NCI-H2196 (cell line): Measurements from ENCODE around the gene ATXN7L1.
A peak's percentile ranks its signal among the peaks of the same experiment; 100 is the strongest.

ENCODE experiments used
- DNase-seq: peaks from one replicate; lab custom pipeline; 2025; ENCODE audit not compliant: unreplicated experiment; lab: John Stamatoyannopoulos, UW

ATXN7L1 gene

DNA sequence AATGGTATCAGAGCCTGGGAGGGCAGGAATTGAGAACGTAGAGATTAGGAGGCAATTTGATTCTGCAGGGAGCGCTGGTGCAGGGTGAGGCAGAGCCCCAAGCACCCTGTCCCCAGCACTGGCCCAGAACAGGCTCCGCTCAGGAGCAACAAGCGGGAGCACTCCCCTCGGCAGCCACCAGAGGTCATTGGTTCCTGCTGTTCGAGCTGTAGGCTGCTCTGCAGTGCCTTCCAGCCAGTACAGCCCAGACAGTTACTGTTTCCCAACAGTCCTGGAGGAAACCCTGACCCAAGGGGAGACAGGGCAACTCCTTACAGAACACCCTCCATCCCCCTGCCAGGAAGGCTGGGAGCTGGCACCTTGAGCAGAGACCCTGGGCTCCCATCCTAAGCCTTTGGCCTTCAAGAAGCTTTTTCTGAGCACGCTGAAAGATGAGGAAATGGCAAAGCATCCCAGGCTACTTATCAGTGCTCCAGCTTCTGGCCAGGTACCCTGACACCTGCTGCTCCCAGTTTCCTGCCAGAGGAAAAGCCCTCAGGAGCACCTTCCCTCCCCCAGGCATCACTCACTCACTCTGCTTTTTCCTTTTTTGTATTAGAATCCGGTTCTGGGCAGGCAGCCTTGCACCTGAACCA, 223.9 kb downstream of the ATXN7L1 start:
- peak; percentile 87 for DNase-seq

DNA sequence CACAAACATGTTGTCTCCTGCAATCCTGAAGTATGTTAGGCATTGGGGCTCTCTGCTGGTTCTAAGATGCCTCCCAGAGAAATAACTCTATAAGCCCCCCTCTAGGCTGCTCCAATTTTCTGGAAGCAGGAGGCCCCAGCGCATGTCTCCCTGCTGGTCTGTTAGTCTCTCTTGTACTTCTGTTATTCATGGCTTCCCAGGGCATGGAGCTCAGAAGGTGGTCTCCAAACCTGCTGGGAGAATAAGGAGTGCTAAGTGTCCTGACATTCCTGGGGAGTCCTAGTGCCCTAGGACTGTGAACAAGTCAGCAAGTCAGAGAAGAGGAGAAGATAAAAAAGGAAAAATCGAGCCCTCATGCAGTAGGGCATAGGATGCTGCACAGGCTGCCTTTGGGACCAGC, 224.6 kb downstream of the ATXN7L1 start:
- no peak for DNase-seq

DNA sequence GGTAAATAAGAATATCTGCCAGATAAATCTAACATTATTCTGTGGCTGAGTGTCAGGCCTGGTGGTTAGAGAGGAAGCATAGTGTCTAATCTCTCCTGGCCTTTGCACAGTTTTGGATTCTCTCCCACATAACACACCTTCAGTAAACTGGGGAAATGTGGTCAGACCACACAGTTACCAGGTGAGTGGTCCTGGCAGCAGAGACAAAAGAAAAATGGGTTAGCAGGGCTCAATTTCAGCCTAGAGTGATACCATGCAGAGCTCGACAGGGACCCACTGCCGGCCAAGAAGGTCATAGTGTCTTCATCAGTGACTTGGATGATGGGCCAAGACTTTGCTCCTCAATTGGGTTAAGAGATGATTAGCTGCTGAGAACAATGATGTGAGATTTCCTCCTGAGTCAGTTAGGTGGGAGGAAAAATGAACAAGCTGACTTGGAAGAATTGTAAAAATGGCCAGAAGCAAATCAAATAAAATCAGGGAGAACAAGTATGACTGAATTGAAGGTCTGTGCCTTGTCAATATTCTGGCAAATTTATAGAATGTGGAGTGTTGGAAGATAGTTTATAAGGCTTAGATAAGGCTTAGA, 225.9 kb downstream of the ATXN7L1 start:
- no peak for DNase-seq

DNA sequence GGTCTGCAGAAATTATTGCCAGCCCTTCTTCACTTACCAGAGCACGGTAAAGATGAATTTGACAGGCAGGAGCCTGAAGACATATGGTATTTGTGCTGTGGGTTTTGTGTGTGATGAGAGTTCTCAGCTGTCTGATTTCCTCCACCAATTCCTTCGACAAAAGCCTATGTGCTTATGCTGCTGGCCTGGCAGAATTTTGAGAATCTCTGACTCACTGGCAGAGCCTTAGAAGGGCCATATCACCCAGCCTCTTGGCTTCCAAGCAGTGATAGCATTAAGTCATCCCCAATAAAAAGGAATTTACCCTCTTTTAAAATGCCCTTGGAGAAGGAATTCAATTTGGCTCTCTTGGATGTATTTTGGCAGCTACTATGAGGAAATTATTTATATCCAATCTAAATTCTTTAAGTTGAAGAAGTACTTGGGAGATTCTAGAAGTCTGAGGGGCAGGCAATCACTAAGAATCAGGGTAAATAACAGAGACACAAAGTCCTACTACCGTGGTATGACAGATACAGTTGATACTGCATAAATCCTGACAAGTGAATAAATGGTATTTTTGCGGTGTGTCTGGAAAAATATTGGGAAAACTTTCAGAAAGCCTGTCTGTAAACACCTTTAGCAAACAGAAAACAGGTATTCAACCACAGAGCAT, 226.5 kb downstream of the ATXN7L1 start:
- DNase-seq: no peak

DNA sequence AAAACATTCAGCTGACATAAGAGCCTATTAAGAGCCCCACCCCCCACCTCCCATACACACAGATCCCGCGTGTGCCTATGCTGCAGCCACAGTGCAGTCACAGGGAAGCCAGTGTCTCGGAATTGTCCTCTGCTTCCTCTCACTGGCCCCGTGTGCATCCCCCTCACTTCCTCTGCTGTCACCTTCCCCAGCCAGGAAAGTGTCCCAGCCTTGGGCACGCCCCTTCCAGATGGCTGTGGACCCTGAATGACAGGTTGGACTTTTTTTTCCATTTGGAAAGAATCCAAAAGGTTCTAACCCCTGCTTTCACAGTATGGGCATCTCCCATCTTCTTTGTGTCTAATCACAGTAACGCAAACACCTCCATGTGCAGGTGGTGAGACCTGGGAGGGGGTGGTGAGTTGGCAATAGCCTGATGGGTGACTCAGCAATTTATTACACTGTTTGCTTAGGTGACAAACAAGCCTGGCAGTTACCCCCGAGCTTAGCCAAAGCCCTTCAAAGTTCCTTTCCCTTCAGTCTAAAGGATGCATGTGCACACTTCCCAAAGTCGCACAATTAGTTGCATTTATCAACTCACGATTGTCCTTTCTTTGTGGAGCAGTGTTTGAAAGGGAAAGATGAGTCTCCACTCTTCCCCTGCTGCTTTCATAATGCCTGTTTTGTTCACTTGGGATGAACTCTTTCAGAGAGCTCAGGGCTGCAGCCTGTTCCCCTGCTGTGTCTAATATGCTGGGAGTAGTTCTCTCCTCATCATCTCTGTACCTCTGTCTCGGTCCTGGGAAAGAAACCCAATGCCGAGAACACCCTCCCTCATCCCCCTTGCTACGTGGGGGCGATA, 227.6 kb downstream of the ATXN7L1 start:
- DNase-seq: peak; percentile 82

DNA sequence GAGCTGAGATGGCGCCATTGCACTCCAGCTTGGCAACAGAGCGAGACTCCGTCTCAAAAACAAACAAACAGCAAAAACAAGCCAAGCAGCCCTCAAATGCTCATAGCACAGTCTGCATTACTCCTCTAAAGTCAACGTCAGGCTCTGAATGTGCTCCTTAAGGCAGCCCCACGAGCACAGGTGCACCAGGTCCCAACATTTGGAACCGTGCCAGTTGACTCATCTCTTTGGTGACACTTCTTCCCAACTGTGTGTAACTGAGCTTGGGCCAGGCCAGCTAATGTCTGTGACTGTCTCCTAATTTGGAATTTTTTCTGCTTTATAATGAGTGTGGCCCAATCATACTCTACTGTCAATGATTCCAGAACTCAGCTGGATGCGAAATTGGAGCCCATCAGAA, 228.8 kb downstream of the ATXN7L1 start:
- peak; percentile 55 for DNase-seq

DNA sequence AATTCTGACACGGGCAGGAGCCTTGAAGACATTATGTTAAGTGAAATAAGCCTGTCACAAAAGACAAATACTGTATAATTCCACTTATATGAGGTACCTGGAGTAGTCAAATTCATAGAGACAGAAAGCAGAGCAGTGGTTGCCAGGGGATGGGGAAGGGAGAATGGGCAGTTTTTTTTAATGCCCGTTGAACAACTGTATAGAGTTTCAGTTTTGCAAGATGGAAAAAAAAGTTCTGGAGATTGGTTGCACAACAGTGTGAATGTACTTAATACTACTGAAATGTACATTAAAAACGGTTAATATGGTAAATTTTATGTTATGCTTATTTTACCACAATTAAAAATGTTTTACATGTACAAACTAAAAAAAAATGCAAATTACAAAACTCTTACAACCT, 231.5 kb downstream of the ATXN7L1 start:
- no peak for DNase-seq

DNA sequence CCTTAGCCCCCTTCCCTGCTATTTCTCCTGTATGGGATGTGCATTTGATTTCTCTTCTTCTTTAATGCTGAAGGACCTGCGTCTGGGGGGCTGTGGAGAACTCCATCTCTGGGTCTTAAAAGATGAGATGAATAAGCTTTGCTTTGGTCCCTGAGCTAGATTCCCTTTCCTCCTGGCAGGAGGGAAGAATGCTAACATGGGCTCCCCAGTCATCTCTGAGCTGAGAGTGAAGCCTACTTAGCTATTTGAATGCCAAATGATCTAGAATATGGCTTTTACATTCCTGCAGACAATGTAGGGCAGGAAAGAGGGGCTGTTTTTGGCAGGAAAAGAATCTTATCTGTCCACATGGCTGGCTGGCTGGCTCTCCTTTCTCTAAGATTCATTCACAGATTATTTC, 232.5 kb downstream of the ATXN7L1 start:
- DNase-seq: no peak

DNA sequence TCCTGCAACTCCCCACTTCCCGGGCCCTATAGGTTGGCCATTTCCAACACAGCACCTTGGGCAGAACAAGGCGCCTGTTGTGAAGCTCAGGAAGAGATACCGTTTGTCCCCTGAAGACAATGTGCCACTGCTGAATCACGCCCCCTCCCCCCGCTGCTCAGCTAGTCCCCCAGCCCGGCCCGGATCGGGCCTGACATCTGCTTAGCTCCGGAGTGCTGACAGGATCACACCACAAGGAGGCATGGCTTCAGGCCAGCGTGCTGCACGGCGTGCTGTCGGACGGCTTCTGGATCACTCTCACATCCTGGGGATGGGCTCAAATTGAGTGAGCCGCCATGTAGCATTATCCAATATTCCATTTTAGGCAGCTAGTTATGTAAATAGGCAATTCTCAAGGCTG, 233.0 kb downstream of the ATXN7L1 start:
- DNase-seq: no peak

DNA sequence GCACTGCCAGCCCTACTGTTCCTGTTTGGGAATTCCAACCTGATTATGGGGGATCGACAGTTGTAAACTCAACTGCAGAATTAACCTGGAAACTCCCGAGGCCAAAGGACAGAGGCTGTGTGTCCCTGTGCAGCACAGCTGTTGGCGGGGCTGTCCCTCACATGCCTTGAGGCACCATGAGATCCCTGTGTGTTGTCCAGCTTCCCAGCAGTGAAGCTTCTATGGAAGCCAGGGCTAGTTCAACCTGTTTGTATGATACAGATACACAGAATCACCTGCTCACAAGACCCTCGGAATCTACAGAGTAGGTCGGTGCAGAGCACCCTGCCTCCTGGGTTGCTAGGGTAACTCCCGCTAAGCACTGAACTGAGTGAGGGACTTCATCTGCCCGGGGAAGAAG, 234.1 kb downstream of the ATXN7L1 start:
- DNase-seq: no peak

DNA sequence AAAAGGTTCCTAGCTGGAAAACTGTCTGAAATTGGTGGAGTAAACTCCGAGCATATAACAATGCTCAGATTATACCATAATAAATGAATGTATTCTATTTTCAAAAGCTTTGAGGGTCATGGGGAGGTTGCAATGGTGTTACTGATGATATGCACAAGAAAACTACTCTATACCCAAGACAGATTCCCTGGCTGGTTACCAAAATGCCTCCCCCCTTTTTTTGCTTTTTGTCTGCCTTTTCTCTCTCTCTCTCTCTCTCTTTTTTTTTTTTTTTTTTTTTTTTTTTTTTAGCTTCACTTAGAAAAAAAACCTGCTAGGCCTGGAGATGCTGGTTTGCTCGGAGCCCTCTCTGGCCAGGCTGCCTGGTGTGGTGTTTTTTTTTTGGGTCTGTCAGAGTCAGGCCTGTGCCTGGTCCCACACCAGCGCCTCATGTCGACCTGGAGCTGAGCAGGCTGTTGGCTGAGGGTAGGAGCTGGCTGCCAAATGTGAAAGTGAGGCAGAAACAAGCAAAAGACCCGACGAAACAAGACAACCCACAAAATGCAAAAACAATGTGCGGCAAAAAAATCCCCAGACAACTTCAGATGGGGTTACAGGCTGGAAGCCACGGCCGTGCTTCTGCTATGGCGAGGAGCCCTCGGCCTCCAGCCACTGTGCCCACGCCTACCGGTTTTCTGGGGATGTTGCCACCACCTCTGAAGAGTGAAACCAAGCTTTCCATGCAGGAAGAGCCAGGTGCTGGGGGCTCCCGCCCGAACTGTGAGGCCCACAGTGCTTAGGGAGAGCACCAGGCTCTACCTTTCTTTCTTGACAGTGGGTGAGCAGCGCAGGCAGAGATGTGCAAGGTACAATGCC, 235.2 kb downstream of the ATXN7L1 start:
- no peak for DNase-seq

DNA sequence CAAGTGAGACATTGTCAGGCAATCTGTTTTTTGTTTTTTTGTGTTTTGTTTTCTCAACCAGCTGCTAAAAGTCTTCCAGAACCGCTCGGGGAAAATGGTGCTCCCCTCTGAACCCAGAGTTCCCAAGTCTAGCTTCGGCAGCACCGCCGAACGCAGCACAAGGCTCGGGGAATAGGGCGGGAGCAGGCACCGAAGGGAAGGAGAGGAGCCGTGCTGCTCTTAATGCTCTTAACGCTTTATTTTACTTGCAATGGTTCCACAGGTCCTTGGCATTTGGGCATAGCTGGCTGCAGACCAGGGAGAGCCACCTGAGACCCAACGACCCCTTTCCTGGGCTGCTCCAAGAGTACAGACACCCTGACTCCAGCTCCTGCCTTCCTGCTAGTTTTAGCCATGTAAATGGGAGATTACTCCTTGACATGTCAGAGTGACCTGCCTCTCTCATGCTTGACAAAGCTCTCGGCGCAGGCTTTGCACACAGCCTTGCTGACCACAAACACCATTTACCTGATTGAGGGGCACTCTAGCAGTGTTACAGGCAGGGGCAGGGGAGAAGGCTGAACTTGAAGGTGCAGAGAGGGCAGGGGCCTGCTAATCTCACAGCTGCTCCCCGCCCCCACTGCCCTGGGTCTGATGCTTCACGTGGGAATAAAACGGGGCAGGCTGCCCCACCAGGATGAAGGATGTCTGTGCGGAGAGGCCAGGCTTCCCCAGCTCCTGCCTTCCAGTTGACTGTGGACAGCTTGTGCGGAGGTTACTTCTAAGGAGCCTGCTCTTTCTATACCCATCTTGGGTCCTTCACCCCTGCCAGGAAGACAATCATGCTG, 236.5 kb downstream of the ATXN7L1 start:
- no peak for DNase-seq

DNA sequence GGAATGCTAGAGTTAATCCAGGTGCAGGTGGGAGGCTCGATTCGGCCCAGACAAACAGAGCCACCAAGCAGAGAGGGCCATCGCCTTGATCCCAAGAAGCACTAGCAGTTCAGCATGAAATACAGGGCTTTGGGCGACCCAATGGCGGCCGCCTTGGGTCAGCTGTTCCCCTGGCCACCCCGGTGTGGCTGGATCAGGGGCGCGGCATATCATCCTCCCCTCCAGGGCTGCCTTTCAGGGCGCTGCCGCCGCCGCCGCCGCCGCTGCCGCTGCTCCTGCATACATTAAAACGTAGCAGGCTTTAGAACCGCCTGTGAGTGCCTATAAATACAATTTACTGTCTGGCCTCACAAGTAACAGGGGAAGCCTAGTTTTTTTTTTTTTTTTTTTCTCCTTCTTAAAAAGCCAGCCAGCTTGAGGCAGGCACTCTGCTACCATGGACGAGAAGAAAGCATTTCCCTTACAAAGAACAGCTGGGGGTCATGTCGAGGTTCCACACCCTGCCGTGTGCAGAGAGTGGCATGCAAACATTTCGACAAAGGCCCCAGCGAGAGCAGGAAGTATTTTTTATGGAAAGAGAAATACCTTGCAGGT, 237.4 kb downstream of the ATXN7L1 start:
- peak; percentile 34 for DNase-seq

DNA sequence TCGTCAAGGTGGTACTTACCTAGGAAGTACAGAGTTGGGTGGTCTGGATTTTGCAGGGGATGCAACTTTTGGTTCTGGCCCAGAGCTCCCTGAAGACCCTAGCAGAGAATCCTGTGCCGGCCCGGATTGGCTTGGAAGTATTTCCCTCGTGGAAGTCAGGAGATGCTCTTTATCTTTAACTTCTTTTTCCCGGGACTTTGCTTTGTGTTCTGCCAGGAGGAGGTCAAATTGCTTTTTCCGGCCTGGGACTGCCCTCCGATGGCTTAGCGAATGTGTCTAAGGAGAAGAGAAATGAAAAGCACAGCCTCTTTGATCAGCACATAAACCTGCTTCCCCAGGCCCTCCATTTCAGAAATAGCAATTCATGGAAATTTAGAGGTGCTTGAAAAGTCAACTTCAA, 238.1 kb downstream of the ATXN7L1 start:
- DNase-seq: no peak

DNA sequence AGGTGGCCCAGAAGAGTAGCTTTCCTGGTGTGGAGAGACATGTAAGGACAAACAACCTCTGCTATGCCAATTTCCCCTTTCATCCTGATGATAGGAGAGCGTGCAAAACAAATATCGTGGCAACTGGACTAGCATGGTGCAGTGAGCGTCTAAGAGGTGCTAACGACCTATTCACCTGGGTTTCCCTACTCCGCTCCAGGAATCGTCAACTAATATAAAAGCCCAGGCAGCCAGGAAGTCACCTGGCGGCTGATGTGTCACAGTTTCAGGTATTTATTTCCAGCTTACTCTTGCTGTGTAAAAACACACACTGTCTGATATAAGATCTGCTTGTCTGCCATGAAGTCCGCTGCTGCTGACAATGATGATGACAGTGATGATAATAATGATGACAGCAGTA, 238.6 kb downstream of the ATXN7L1 start:
- DNase-seq: peak; percentile 61

DNA sequence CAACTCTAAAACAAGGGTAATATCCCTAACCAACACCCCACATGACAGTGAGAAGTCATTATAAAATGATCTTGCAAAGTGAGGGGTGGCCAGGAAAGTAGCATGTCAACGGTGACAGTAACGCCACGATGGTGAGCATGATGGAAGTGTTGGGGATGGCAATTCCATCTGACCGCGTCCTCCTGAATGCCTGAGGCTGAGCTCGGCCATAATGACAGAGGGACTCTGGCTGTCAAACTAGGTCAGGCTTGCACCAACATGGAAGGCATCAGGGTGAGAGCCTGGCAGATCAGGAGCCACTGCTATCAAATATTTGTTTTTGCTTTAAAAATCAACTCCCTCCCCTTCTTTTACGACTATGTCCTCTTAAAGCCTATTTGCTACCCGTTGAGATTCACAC, 239.4 kb downstream of the ATXN7L1 start:
- DNase-seq: no peak

DNA sequence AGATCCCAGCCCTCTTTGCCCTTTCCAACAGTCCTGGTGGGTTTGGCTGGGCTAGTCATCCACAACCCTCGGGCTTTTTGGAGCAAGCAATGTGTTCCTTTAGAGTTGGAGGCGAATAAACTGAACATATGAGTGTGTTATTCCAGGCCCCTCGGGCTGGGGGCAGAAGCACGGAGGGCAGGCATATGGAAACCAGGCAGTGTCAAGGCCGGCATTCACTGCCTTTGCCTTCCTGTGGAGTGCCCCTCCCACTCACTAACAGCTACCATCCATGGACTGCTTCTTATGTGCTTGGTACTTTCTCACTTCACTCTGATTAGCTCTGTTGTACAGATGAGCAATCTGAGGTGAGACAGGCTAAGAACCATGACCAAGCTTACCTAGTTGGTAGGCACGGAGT, 241.2 kb downstream of the ATXN7L1 start:
- DNase-seq: no peak

DNA sequence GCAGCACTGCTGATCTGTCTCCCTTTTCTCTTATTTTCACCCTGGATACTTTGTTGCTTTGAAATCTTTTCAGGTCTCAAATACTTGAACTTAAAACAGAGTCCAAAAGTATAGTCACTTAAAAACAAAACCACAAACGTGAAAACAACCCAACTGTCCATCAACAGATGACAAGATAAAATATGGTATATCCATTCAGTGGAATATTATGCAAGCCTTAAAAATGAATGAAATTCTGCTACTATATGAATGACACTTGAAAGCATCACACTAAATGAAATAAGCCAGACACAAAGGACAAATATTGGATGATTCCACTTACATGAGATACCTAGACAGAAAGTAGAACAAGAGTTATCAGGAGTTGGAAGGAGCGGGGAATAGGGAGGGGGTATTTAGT, 250.4 kb downstream of the ATXN7L1 start:
- DNase-seq: no peak

DNA sequence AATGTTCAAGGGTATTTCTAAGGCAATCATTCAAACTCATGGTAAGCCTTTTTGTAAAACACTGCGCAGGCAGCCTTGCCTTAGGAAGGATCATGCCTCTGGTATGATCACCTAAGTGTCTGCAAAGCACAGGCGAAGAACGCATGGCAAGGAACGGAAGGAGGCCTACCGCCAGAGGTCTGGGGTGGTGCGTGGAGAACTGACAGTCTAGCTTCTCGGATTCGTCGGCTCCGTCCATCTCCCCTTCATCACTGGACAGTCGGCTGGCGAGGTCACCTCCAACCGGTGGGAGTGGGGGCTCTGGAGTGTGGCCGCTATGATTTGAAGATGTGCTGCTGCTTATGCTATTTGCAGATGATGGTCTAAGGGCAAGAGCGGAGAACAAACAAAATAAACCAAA, 252.5 kb downstream of the ATXN7L1 start:
- no peak for DNase-seq

DNA sequence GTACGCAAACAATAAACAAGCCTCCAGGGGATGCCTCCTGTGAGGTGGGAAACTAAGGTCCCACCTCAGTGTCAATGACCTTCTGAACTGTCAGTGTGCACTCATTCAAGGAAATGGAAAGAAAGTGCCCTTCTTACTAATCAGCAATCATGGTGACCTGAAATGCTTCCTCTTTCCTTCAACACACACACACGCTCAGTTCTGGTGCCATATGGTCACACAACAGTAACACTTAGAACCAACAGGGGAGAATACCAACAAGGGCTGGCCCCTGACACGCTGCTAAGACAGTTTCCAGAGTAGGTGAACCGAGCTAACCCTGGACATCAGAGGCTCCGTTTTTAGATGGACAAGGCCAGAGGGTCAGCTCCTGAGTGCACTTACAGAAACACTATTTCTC, 253.0 kb downstream of the ATXN7L1 start:
- no peak for DNase-seq
